Body of pancreas (tissue), 4 donors: ENCODE measurements around the gene CDH22. TPM values are rescaled to one million over a fixed set of nuclear protein-coding genes. Genes with fewer than 3 reads are reported as not detected.

Experiments
- ATAC-seq: fragments of 150-250 bp; one replicate; pipeline ENCODE4 v1.9.1; 2016
- DNase-seq, 4 donors: peaks; one replicate each; pipeline ENCODE4 v3.0.0-alpha.2; 2019
- H3K27ac ChIP-seq, 4 donors: fragments of 200-600 bp; sonication (generic); 1 replicate in 3 of 4; 2 replicates in 1 of 4; pipeline versions ENCODE4 v1.5.1 to v1.6.1; 2016 to 2019; ENCODE audit warnings: mild to moderate bottlenecking in 1 of 4, mixed read lengths in 1 of 4, moderate library complexity in 1 of 4
- H3K27me3 ChIP-seq, 2 donors: fragments of 200-600 bp; sonication (generic); one replicate each; pipeline ENCODE4 v1.6.0; 2016; ENCODE audit warnings: mild to moderate bottlenecking in 1 of 2
- H3K36me3 ChIP-seq, 2 donors: fragments of 200-600 bp; sonication (generic); replicated peaks in 1 of 2; 2 replicates each; pipeline ENCODE4 v1.5.1; 2016; ENCODE audit warnings: low read depth in 2 of 2; ENCODE audit not compliant: insufficient read depth in 1 of 2
- H3K4me1 ChIP-seq: fragments of 200-600 bp; sonication (generic); one replicate; pipeline ENCODE4 v1.6.0; 2016
- H3K4me3 ChIP-seq, 2 donors: fragments of 200-600 bp; sonication (generic); 1 replicate in 1 of 2; 2 replicates in 1 of 2; pipeline ENCODE4 v1.5.1; 2016 to 2019
- H3K9me3 ChIP-seq, 3 donors: fragments of 200-600 bp; sonication (generic); 1 replicate in 2 of 3; 2 replicates in 1 of 3; pipeline ENCODE4 v1.5.1; 2016
- CTCF ChIP-seq, 7 experiments: fragments of 450-650 bp in 4 of 7; fragments of 200-600 bp in 3 of 7; sonication (generic) in 3 of 7; IDR thresholded peaks; one replicate each; pipeline ENCODE4 v1.5.1; 2016 to 2019; ENCODE audit warnings: antibody characterized with exemption in 7 of 7
- POLR2A ChIP-seq, 3 donors: fragments of 450-650 bp; IDR thresholded peaks; one replicate each; pipeline ENCODE4 v1.6.1; 2016; ENCODE audit warnings: antibody characterized with exemption in 3 of 3, mild to moderate bottlenecking in 2 of 3
- WGBS, 2 donors: methylation state at CpG; one replicate each; pipeline ENCODE4 v1.1.5; 2017; 5-methylcytosine and 5-hydroxymethylcytosine counted together
- intact Hi-C: fragments of 100-400 bp; cut with DNase I; formaldehyde crosslinking; loops from one replicate; pipeline ENCODE4 v1.15.1; 2023
- total RNA-seq, 2 donors: library from RNA; depleted of rRNA; stranded (reverse); fragments of >200 nt; gene quantifications; one replicate each; pipeline ENCODE4 v1.1.0, GENCODE V29; 2016

The CDH22 gene
- total RNA-seq, 2 donors from 2014 or later = 1.3 to 2.1 TPM

GRCh38 chr20:46330072-46330763 lies 21.9 kb upstream of the CDH22 start:
- no peak overlapping the region for H3K27ac ChIP-seq
- 19 to 30% methylated on average over 3 to 13 of the region's 13 CpGs for WGBS, 2 donors

GRCh38 chr20:46328200-46328882 lies 20.0 kb upstream of the CDH22 start:
- TF ChIP-seq CTCF (IDR thresholded peaks at IDR 0.05) = no peak
- no peak for TF ChIP-seq POLR2A (IDR thresholded peaks at IDR 0.05)
- ATAC-seq (no peak), DNase-seq (no peak)
- H3K36me3 ChIP-seq = no peaks in the 10 kb centered on the region
- no peaks in the 10 kb centered on the region for H3K9me3 ChIP-seq
- H3K4me3 ChIP-seq = no peak overlapping the region
- H3K4me1 ChIP-seq = peaks cover 32% of the 10 kb centered on the region
- intact Hi-C loops = no loop called here
- 78 to 85% methylated on average over 12 to 16 of the region's 16 CpGs for WGBS, 2 donors
- no peak overlapping the region for H3K27ac ChIP-seq
- H3K27me3 ChIP-seq = peaks cover 0 to 3% of the 10 kb centered on the region in 2 donors

More at GRCh38 chr20:46330072-46330763, 21.9 kb upstream of the CDH22 start:
- peaks cover 0 to 1% of the 10 kb centered on the region in 2 donors for H3K27me3 ChIP-seq
- DNase-seq (peak; percentile 76 to 91 (median 89)), ATAC-seq (peak; percentile 90)
- no peaks in the 10 kb centered on the region for H3K36me3 ChIP-seq
- no peak for TF ChIP-seq POLR2A (IDR thresholded peaks at IDR 0.05)
- TF ChIP-seq CTCF (IDR thresholded peaks at IDR 0.05) = no peak
- H3K4me3 ChIP-seq = no peak overlapping the region
- intact Hi-C loops = no loop called here
- peaks cover 32% of the 10 kb centered on the region for H3K4me1 ChIP-seq
- no peaks in the 10 kb centered on the region for H3K9me3 ChIP-seq

- H3K4me1 ChIP-seq = peaks cover 32% of the 10 kb centered on the region
- no peak for TF ChIP-seq POLR2A (IDR thresholded peaks at IDR 0.05)
- no peak for TF ChIP-seq CTCF (IDR thresholded peaks at IDR 0.05)
- DNase-seq = no peak
- no peak overlapping the region for H3K4me3 ChIP-seq
- no peak for ATAC-seq
- no peaks in the 10 kb centered on the region for H3K36me3 ChIP-seq
- no peaks in the 10 kb centered on the region for H3K9me3 ChIP-seq
- intact Hi-C loops = no loop called here
- H3K27me3 ChIP-seq = peaks cover 0 to 3% of the 10 kb centered on the region in 2 donors
- 85 to 91% methylated on average over 6 of the region's 6 CpGs for WGBS, 2 donors
- H3K27ac ChIP-seq = no peak overlapping the region
Measured at GRCh38 chr20:46327557-46327956, 19.3 kb upstream of the CDH22 start.

- no peak for TF ChIP-seq CTCF (IDR thresholded peaks at IDR 0.05)
- TF ChIP-seq POLR2A (IDR thresholded peaks at IDR 0.05) = no peak
- peaks cover 0 to 3% of the 10 kb centered on the region in 2 donors for H3K27me3 ChIP-seq
- no peak overlapping the region for H3K27ac ChIP-seq
- DNase-seq = no peak
- no peak overlapping the region for H3K4me3 ChIP-seq
- H3K9me3 ChIP-seq = no peaks in the 10 kb centered on the region
- no peak for ATAC-seq
- 30 to 58% methylated on average over 1 of the region's 1 CpG for WGBS, 2 donors
- no peaks in the 10 kb centered on the region for H3K36me3 ChIP-seq
- H3K4me1 ChIP-seq = peaks cover 20% of the 10 kb centered on the region
- intact Hi-C loops = no loop called here
Measured at GRCh38 chr20:46325789-46326188, 17.5 kb upstream of the CDH22 start.
